Measurements from ENCODE around the gene HIVEP3.
"Not testable (repeated sequence)": the region's sequence is repeated elsewhere in the genome, so short reads cannot be mapped to it uniquely, and the experiment has no call there.

Gene HIVEP3

GRCh38 chr1:41698916-41699860 lies 219.5 kb downstream of the HIVEP3 start:
- peak; percentile 49 for DNase-seq (ENCODE audit: low read depth)
- no peak overlapping the region for H3K4me3 ChIP-seq (ENCODE audit: low read depth, low read length)
- no peak for TF ChIP-seq CTCF (IDR thresholded peaks at IDR 0.05; ENCODE audit: low read depth, low read length, missing control alignments)

- TF ChIP-seq CTCF (IDR thresholded peaks at IDR 0.05; ENCODE audit: low read depth, low read length, missing control alignments) = no peak
These were observed 222.3 kb downstream of the HIVEP3 start for GRCh38 chr1:41696381-41696780.

GRCh38 chr1:41695118-41695745 lies 223.5 kb downstream of the HIVEP3 start:
- no peak for TF ChIP-seq CTCF (IDR thresholded peaks at IDR 0.05; ENCODE audit: low read depth, low read length, missing control alignments)
- H3K4me3 ChIP-seq (ENCODE audit: low read depth, low read length) = no peak overlapping the region
- DNase-seq (ENCODE audit: low read depth) = no peak

More at GRCh38 chr1:41696381-41696780, 222.3 kb downstream of the HIVEP3 start:
- no peak overlapping the region for H3K4me3 ChIP-seq (ENCODE audit: low read depth, low read length)
- no peak for DNase-seq (ENCODE audit: low read depth)

GRCh38 chr1:41691966-41692365 lies 226.8 kb downstream of the HIVEP3 start:
- not testable (repeated sequence) for H3K4me3 ChIP-seq (ENCODE audit: low read depth, low read length); DNase-seq (ENCODE audit: low read depth)

GRCh38 chr1:41691424-41691823 lies 227.3 kb downstream of the HIVEP3 start:
- TF ChIP-seq CTCF (IDR thresholded peaks at IDR 0.05; ENCODE audit: low read depth, low read length, missing control alignments) = no peak

GRCh38 chr1:41690331-41690730 lies 228.4 kb downstream of the HIVEP3 start:
- no peak overlapping the region for H3K4me3 ChIP-seq (ENCODE audit: low read depth, low read length)
- TF ChIP-seq CTCF (IDR thresholded peaks at IDR 0.05; ENCODE audit: low read depth, low read length, missing control alignments) = no peak
- no peak for DNase-seq (ENCODE audit: low read depth)

More at GRCh38 chr1:41691424-41691823, 227.3 kb downstream of the HIVEP3 start:
- H3K4me3 ChIP-seq (ENCODE audit: low read depth, low read length) = no peak overlapping the region
- no peak for DNase-seq (ENCODE audit: low read depth)

- no peak for DNase-seq (ENCODE audit: low read depth)
- H3K4me3 ChIP-seq (ENCODE audit: low read depth, low read length) = no peak overlapping the region
- TF ChIP-seq CTCF (IDR thresholded peaks at IDR 0.05; ENCODE audit: low read depth, low read length, missing control alignments) = no peak
These were observed 229.2 kb downstream of the HIVEP3 start for GRCh38 chr1:41689558-41689981.

All from GM12864 (cell line).